ENCODE data around the gene KCTD3.

Gene KCTD3

GRCh38 chr1:215661033-215661432 lies 93.9 kb downstream of the KCTD3 start:
- DNase-seq: no peak

- no peak for DNase-seq
These were observed 98.1 kb downstream of the KCTD3 start for GRCh38 chr1:215665215-215665614.

GRCh38 chr1:215667761-215668160 lies 100.7 kb downstream of the KCTD3 start:
- DNase-seq: no peak

- DNase-seq: no peak
These were observed 102.8 kb downstream of the KCTD3 start for GRCh38 chr1:215669806-215670491.
